Inferior parietal cortex (tissue), 1 donor: ENCODE results near the gene COX18.

Source experiments
- DNase-seq: peaks from one replicate; pipeline ENCODE4 v3.0.0-alpha.2; 2016; ENCODE audit errors: extremely low spot score

Gene COX18

DNA sequence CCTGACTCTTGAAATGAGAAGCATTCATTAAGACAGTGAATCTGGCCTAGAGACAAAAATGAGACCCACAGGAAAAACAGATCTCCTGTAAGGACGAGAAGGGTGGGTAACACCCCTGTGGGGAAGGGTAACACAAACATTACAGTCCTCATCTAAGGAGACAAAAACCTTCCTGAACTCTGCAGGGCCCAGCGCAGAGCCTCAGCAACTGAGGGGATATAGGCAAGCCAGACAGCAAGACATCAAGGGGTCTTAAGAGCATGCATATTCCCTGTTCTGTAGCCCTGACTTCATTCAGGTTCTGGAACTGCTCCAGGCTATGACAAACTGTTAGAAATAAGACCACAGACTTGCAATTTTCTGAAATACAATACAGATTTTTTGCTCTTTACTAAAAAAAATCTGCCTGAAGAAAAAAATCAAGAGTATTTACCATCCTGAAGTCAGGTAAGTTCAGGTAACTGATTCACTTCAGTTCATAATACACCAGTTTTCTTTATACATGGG is 15.5 kb downstream of the COX18 start:
- DNase-seq: no peak

GRCh38 chr4:73053076-73053475 is 16.4 kb downstream of the COX18 start:
- no peak for DNase-seq

DNA sequence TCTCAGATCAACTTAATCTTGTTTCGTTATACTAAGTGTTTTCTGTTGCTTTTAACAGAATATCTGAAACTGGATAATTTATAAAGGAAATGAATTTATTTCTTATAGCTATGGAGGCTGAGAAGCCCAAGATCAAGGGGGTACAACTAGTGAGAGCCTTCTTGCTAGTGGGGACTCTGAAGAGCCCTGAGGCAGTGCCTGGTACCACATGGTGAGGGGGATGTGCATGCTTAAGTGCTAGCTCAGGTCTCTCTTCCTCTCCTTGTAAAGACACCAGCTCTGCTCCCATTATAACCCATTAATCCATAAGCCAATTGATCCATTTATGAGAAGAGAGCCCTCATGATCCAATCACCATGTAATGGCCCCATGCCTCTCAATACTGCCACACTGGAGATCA is 17.9 kb downstream of the COX18 start:
- no peak for DNase-seq

- DNase-seq: no peak
These were observed 23.6 kb downstream of the COX18 start for GRCh38 chr4:73045879-73046278.

DNA sequence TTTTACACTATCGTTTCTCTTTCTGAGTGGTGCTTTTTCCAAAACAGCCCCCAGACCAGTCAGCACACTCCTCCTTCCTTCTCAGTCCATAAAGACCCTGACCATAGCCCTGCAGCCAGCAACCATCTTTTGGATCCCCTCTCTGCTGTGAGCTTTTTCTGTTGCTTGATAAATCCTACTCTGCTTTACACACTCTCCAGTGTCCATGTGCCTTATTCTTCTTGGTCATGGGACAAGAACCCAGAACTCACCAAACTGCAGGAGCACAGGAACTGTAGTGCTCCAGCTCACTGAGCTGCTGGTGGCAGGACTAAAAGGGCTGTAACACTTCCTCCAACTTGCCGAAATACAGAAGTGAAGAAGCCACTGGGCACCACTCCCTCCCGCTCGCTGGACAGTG is 32.5 kb downstream of the COX18 start:
- DNase-seq: no peak

DNA sequence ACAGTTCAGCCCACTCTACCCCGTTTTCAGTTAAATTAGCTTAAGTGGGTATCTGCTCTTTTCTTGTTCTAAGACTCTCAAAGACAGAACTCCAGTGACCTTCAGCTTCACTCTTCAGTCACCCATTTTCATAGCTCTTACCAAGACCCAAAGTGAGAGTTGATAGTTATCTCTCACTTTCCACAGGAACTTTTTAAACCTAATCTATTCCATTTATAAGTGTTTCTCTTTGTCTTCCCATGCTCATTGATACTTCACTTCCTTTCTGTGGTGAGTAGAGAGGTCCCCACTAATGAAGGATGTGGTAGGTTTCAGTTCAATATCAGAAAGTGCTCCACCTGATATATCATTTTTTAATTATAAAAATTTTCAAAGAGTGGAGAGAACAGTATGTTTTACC is 33.4 kb downstream of the COX18 start:
- DNase-seq: no peak

DNA sequence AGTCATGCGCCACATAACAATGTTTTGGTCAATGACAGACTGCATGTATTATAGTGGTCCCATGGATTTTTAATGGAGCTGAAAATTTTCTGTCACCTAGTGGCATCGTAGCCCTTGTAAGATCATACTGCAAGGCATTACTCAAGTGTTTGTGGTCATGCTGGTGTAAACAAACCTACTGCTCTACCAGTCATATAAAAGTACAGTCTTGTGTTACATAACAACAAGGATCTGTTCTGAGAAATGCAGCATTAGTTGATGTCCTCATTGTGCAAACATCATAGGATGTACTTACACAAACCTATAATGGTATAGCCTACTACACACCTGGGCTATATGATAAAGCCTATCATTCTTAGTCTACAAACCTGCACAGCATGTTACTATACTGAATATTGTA is 34.6 kb downstream of the COX18 start:
- no peak for DNase-seq

DNA sequence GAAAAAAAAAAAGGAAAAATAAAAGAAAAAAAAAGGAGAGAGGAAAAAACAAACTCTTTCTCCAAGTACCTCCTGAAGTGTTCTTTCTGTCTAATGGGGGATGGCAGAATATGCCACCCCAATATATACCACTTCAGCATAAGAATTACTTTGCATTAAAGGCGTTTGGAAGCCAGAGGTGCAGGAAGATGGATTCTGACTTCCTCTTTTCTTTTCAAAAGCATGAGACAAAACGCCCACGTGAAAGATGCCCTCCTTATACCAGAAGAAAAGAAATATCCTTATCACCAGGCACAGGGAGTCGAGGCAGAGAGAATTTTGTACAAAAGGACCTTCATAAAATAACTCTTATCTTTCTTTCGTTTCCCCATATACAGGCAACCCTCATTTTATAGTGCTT is 40.9 kb downstream of the COX18 start:
- no peak for DNase-seq

GRCh38 chr4:73021634-73022033 is 47.9 kb downstream of the COX18 start:
- DNase-seq: no peak

DNA sequence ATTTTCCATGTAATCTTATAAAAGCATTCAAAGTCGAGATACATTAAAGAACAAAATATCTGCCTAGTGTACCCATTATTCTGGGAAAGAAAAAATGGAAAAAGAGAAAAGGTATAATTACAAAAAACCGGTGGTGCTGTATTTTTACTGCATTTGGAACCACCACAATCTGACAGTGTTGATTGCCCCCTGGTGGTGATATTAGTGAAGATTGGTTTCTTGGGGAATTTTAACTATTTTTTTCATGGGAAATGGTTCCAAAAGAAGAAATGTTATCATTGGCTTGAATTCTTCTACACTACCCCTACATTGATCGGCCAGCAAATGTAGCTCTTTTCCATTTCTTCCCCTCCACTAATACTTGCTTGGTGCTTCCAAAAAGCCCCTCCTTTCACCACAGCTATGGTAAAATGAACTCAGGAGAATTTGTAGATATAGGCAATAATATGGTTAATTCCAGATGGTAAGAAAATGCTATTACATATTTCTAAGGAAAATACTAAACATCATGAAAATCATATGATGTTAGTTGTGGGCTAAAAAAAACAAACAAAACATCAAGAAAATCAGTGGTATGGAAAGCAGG is 50.0 kb downstream of the COX18 start:
- DNase-seq: peak; percentile 87

DNA sequence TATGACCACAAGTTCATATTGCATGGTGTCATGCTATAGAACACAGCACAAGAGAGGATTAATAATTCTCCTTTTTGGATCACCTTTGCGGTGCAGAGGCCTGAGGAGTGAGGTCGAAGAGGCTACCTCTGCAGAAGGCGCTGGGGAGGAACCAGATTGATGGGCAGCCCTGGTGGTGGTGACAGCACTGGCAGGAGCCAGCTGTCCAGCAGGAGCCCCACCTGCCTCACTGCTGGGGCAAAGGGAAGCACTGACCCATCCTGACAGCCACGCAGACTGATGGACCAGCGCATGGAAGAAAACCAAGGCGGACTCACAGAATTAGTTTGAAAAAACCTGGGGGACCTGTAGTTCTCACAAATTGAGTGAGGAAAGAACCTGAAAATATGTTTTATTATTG is 50.9 kb downstream of the COX18 start:
- DNase-seq: no peak

GRCh38 chr4:73013310-73013709 is 56.2 kb downstream of the COX18 start:
- no peak for DNase-seq

DNA sequence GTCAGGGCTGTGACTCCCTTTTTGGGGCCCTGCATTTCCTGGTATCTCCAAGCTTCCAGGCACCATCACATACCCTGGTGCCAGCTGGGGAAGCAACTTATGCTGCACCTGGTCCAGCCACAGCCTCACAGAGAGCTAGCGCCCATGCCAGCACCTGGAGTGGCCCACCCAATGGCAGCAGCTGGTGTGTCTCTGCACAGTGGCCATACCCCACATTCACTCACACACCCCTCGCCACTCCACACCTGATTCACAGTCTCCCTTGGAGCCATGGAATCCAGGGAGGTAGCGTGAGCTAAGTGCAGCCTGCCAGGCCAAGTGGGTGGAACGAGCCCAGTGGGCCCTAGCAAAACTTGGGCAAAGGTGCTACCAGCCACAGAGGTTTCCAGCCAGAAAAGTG is 56.8 kb downstream of the COX18 start:
- no peak for DNase-seq

GRCh38 chr4:73011629-73011985 is 57.9 kb downstream of the COX18 start:
- no peak for DNase-seq

- DNase-seq: no peak
These were observed 58.5 kb downstream of the COX18 start for GRCh38 chr4:73010789-73011628.

GRCh38 chr4:73007526-73008100 is 61.9 kb downstream of the COX18 start:
- no peak for DNase-seq

GRCh38 chr4:73006286-73006990 is 63.1 kb downstream of the COX18 start:
- no peak for DNase-seq

- no peak for DNase-seq
These were observed 64.0 kb downstream of the COX18 start for GRCh38 chr4:73005514-73005913.
